22Rv1 (cell line): ENCODE results near the gene AGFG2.
"Not testable (repeated sequence)": the region's sequence is repeated elsewhere in the genome, so short reads cannot be mapped to it uniquely, and the experiment has no call there.

ENCODE experiments used
- H3K27ac ChIP-seq: fragments of 450-650 bp; 2 replicates; pipeline ENCODE4 v1.5.1; 2017
- CTCF ChIP-seq: fragments of 450-650 bp; IDR thresholded peaks from 2 replicates; pipeline ENCODE4 v1.5.1; 2017; ENCODE audit warnings: mild to moderate bottlenecking
- ZFX ChIP-seq: fragments of 450-650 bp; IDR thresholded peaks from 2 replicates; pipeline ENCODE4 v1.6.1; 2017; ENCODE audit warnings: antibody characterized with exemption, borderline replicate concordance

Gene AGFG2

GRCh38 chr7:100516135-100516812 is 22.7 kb upstream of the AGFG2 start:
- H3K27ac ChIP-seq = no peak overlapping the region
- TF ChIP-seq ZFX (no peak), CTCF (no peak)

GRCh38 chr7:100517305-100517704 is 21.7 kb upstream of the AGFG2 start:
- no peak for TF ChIP-seq ZFX
- TF ChIP-seq CTCF = no peak
- no peak overlapping the region for H3K27ac ChIP-seq

GRCh38 chr7:100519580-100519979 is 19.4 kb upstream of the AGFG2 start:
- no peak overlapping the region for H3K27ac ChIP-seq
- TF ChIP-seq ZFX (no peak), CTCF (no peak)

- no peak overlapping the region for H3K27ac ChIP-seq
- TF ChIP-seq CTCF (no peak), ZFX (no peak)
Measured at GRCh38 chr7:100520138-100520537, 18.9 kb upstream of the AGFG2 start.

- TF ChIP-seq CTCF (no peak), ZFX (no peak)
- H3K27ac ChIP-seq = no peak overlapping the region
Measured at GRCh38 chr7:100521076-100521475, 17.9 kb upstream of the AGFG2 start.

GRCh38 chr7:100521909-100522593 is 17.0 kb upstream of the AGFG2 start:
- H3K27ac ChIP-seq = not testable (repeated sequence)

GRCh38 chr7:100523192-100523591 is 15.8 kb upstream of the AGFG2 start:
- not testable (repeated sequence) for H3K27ac ChIP-seq

- H3K27ac ChIP-seq = not testable (repeated sequence)
Measured at GRCh38 chr7:100528108-100528866, 10.7 kb upstream of the AGFG2 start.
